Measurements from ENCODE around the gene GBGT1.
"Not testable (repeated sequence)": the region's sequence is repeated elsewhere in the genome, so short reads cannot be mapped to it uniquely, and the experiment has no call there.

Gene GBGT1

DNA sequence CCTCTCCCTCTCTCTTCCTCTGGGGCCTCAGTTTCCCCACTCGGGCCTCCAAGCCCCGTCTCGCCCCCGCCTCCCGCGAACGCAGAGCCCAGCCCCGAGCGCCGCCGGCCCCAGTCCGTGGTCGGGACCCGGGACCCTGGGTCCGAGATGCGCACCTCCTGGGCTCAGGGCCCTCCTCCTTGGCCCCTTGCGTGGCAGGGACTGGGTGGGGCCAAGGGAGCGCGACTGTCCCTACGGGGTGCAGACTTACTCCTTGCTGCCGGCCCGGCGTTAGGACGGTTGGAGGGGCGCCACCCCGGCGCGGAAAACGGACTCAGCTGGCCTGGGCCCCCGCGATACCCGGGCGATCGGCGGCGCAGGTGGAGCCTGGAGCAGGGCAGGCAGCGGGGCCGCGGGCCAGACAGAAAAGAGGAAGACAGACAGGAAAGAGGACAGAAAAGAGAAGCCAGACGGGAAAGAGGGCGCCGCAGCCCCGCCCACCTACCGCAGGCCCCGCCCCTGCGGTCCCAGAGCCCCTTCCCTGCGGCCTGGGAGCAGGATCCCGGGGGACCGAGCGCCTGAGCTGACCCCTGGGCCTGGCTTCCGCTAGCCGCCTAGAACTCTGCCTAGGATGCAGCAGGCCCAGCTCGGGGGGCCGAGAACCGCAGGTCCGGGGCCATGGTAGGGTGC lies at the start of gene GBGT1:
Gene GBGT1, minus strand, starts transcription at position 411 of the 669 bp plus-strand sequence. CDS start 1,502 bp downstream, outside the sequence.
- DNase-seq (ENCODE audit: extremely low spot score) = peak; percentile 75
- CTCF ChIA-PET = interaction anchor here (0.7 to 1.1 kb wide), 4 partner anchors 9 to 19 kb away, joined by 3 to 5 read pairs (median 3); no protein-coding TSS in a partner anchor
- POLR2A ChIA-PET = no interaction called here
- TF ChIP-seq, protein P1, sequence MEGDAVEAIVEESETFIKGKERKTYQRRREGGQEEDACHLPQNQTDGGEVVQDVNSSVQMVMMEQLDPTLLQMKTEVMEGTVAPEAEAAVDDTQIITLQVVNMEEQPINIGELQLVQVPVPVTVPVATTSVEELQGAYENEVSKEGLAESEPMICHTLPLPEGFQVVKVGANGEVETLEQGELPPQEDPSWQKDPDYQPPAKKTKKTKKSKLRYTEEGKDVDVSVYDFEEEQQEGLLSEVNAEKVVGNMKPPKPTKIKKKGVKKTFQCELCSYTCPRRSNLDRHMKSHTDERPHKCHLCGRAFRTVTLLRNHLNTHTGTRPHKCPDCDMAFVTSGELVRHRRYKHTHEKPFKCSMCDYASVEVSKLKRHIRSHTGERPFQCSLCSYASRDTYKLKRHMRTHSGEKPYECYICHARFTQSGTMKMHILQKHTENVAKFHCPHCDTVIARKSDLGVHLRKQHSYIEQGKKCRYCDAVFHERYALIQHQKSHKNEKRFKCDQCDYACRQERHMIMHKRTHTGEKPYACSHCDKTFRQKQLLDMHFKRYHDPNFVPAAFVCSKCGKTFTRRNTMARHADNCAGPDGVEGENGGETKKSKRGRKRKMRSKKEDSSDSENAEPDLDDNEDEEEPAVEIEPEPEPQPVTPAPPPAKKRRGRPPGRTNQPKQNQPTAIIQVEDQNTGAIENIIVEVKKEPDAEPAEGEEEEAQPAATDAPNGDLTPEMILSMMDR (IDR thresholded peaks at IDR 0.05; ENCODE audit: control extremely low read depth, extremely low read depth, low read depth, missing control alignments) = no peak

DNA sequence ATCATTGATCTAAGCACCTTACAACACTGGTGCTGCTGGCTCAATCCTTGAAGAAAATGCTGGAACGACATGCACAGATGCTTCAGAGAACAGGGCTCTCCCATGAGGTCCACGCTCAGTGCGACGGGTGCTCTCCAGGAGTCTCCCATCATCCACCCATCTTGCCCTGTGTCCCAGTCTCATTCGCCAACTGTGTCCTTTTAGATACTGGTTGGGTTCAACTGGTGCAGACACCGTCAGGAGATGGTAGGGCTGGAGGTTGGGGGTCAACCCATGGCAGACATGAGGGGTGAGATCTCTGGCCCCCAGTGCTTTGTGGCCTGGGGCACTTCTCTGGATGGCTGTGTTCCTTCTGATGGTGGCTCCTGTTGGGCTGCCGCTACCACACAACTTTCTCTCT lies 46.9 kb upstream of the GBGT1 start:
- DNase-seq (ENCODE audit: extremely low spot score) = no peak
- TF ChIP-seq, protein P1 (IDR thresholded peaks at IDR 0.05; ENCODE audit: control extremely low read depth, extremely low read depth, low read depth, missing control alignments) = no peak
- ChIA-PET POLR2A (no interaction called here), CTCF (no interaction called here)

DNA sequence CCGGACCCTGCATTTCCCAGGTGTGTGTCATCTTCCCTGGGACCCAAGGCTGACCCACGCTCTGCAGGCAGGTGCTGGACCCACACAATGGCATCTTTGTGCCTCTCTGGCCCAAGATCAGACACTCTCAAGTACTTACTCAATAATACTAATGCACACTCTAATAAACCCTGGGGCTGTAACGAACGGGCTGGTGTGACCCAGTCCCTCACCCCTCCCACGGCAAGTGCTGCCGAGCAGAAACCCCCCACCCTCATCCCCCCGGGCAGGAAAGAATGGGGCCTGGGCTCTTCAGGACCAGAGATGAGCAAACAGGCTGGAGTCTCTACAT lies 46.5 kb upstream of the GBGT1 start:
- POLR2A ChIA-PET = no interaction called here
- no peak for DNase-seq (ENCODE audit: extremely low spot score)

DNA sequence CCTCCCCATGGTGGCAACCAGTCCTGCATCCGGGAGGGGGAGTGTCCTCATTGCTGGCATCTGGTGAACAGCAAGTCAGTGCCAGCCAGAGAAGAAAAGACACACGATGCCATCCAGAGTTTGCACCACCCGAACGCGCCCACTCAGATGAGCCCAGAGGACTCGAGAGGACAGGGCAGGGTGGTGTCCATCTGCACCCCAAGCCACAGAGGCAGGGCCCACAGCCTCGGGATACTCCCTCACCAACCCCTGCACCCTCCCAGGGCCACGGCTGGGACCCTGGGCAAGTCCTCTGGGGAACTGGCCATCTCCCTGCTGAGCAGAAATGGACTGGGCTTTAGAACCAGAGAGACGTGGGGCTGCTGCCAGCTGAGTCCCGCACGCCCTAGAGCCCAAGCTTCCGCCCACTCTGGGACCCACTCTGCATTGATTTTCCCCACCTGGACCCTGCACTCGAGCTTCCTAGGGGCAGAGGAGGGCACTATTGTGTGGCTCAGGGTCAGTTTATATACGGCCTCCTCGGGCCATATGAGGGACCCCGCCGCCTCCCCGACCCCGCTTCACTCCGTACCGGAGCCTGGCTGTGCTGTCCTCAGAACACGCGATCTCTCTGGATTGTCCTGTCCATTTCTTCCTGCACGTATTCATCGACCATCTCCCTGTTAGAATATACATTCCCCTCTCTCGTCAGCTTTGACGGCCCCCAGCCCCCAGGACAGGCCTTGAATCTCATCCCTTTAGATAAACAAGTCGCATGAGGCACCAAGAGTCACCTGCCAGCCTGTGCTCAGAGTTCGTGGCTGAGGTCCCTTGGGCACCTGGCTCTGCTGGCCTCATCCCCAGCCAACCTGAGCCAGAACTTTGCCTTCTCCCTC lies 45.9 kb upstream of the GBGT1 start:
- CTCF ChIA-PET, POLR2A ChIA-PET: not testable (repeated sequence)

More for the DNA sequence above, 46.5 kb upstream of the GBGT1 start:
- CTCF ChIA-PET = no interaction called here
- TF ChIP-seq, protein P1 (IDR thresholded peaks at IDR 0.05; ENCODE audit: control extremely low read depth, extremely low read depth, low read depth, missing control alignments) = no peak

DNA sequence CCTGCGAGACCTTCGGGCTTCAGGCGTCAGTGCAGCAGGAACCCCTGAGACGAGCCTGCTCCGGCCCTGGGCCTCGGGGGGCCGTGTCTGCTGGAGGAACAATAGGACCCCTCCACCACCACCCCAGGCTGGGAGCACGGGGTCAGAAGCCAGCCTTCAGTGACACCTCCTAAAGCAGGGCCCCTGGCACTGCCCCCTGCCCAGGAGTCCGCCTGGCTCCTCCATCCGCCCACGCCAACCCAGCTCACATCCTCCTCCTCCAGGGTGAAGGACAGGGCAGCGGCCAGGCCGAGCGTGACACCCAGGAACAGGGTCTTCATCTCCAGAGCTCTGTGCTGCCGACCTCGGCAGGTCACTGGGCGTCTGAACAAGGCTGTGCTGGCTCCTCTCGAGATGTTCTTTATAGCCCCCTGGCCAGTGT lies 45.2 kb upstream of the GBGT1 start, which contains the start of gene OBP2B:
Gene OBP2B, minus strand, starts transcription at position 371 of the 421 bp plus-strand sequence. Its CDS starts 51 bp downstream, at position 320.
- POLR2A ChIA-PET; DNase-seq (ENCODE audit: extremely low spot score); CTCF ChIA-PET: not testable (repeated sequence)

More for the DNA sequence above, 45.9 kb upstream of the GBGT1 start:
- not testable (repeated sequence) for DNase-seq (ENCODE audit: extremely low spot score)

DNA sequence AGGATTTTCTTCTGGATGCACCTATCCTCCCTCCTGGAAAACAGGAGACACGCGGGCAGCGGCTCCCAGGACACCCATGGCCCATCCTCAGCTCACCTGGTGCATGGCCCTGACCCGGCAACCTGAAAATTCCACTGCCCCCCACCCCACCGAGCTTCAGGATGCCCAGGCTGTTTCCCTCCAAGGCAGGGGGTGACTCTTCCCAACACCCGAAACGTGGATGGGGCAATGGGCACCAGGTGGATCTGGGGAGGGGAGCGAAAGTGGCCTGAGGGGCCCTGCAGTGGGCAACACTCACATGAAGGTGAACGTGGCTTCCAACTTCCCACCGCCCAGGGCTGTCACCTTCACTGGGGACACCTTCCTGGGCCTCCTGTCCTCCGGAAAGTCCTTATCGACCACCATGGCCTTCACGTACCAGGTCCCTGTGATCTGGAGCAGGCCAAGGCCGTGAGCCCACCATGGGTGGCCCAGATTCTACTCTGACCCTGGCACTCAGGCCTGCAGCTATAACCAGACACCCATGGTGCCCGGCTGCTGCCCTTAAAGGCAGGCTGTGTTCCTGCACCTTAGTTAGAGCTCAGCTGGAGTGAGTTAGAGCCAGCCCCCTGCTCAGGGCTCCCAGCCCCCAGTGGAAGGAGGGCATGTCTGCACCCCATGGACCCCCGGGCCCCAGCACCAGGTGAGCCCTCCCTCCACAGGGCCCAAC lies 44.6 kb upstream of the GBGT1 start:
- POLR2A ChIA-PET; CTCF ChIA-PET; DNase-seq (ENCODE audit: extremely low spot score): not testable (repeated sequence)

DNA sequence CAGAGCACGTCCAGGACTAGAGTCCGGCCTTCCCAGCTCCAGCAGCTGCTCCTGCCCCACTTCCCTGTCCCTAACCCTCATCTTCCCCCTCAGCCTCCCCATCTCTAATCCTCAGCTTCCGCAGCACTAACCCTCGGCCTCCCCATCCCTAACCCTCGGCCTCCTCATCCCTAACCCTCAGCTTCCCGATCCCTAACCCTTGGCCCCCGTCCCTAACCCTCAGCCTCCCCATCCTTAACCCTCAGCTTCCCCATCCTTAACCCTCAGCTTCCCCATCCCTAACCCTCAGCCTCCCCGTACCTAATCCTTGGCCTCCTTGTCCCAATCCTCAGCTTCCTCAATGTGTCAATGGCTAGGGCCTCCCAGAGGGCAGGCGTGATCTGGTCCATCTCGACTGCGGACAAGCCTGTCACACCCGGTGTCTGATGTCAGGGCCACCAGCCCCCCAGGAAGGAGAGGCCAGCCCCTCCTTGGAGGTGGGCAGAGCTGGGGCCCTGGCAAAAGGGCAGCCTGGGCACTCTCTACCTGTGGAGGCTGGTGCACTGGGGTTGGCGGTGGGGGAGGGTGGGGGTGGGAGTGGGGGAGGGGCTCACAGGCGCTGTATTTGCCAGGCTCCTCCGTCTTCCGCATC lies 43.9 kb upstream of the GBGT1 start:
- TF ChIP-seq, protein P1 (IDR thresholded peaks at IDR 0.05; ENCODE audit: control extremely low read depth, extremely low read depth, low read depth, missing control alignments) = no peak
- ChIA-PET CTCF (interaction anchor here (1.2 kb wide), 1 partner anchor 31 kb away, joined by 3 read pairs; no protein-coding TSS in a partner anchor), POLR2A (no interaction called here)
- no peak for DNase-seq (ENCODE audit: extremely low spot score)
